Measurements from ENCODE around the gene CLSTN2.

DNA sequence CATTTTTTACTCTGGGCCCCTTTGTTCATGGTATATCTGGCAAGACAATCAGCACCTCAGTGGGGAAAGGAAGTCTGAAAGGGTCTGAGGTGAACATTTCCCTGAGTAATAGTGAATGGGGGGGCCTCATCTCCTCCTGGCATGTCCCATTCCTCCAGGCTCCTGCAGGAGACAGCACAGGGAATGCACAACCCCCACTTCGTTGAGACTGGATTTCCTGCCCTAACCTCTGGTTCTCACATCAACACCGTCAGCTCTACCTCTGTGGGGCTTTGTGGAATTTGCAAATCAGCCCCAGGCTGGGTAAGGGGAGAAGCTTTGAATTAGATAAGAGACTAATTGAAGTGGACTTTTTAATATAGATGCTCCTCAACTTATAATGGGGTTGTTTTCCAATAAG is 574.5 kb downstream of the CLSTN2 start:
- TF ChIP-seq, protein P1, sequence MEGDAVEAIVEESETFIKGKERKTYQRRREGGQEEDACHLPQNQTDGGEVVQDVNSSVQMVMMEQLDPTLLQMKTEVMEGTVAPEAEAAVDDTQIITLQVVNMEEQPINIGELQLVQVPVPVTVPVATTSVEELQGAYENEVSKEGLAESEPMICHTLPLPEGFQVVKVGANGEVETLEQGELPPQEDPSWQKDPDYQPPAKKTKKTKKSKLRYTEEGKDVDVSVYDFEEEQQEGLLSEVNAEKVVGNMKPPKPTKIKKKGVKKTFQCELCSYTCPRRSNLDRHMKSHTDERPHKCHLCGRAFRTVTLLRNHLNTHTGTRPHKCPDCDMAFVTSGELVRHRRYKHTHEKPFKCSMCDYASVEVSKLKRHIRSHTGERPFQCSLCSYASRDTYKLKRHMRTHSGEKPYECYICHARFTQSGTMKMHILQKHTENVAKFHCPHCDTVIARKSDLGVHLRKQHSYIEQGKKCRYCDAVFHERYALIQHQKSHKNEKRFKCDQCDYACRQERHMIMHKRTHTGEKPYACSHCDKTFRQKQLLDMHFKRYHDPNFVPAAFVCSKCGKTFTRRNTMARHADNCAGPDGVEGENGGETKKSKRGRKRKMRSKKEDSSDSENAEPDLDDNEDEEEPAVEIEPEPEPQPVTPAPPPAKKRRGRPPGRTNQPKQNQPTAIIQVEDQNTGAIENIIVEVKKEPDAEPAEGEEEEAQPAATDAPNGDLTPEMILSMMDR (IDR thresholded peaks at IDR 0.05): no peak
- no peak for TF ChIP-seq POLR2A (IDR thresholded peaks at IDR 0.05)
